ENCODE results near the gene PRDM10.
"Not testable (repeated sequence)": the region's sequence is repeated elsewhere in the genome, so short reads cannot be mapped to it uniquely, and the experiment has no call there.

Gene PRDM10

GRCh38 chr11:130023204-130023603, 20.6 kb upstream of the PRDM10 start:
- DNase-seq (ENCODE audit: insufficient read length, low spot score) = peak; percentile 33
- peak; percentile 90 for FAIRE-seq
- TF ChIP-seq PAX5 (IDR thresholded peaks at IDR 0.05; ENCODE audit: insufficient read depth, low read length, severe bottlenecking) = peak; percentile 85
- no peak for TF ChIP-seq POU2F2 (IDR thresholded peaks at IDR 0.05; ENCODE audit: low read depth, low read length)

DNA sequence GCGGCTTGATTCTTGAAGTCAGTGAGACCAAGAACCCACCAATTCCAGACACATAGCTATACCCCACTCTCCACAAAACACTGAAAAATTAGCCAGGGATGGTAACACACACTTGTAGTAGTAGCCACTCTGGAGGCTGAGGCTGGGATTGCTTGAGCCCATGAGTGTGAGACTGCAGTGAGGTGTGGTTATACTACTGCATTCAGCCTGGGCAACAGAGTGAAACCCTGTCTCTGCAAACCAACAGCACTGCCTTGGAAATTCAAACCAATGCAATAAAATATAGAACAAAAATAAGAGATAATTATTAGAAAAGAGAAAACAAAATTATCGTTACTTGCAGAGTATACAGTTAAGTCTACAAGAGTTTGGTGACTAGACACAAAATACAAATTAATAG, 20.2 kb upstream of the PRDM10 start:
- TF ChIP-seq TAF1 (IDR thresholded peaks at IDR 0.05; ENCODE audit: low read depth, low read length) = no peak
- no peak for TF ChIP-seq POLR2A (IDR thresholded peaks at IDR 0.05; ENCODE audit: low read depth, low read length)
- TF ChIP-seq SPI1 (IDR thresholded peaks at IDR 0.05; ENCODE audit: low read depth, low read length) = no peak
- no peak for TF ChIP-seq POLR2AphosphoS5 (IDR thresholded peaks at IDR 0.05; ENCODE audit: low read depth, low read length)
- TF ChIP-seq POU2F2 (IDR thresholded peaks at IDR 0.05; ENCODE audit: low read depth, low read length) = no peak
- TF ChIP-seq PAX5 (IDR thresholded peaks at IDR 0.05; ENCODE audit: insufficient read depth, low read length, severe bottlenecking) = no peak
- DNase-seq (ENCODE audit: insufficient read length, low spot score) (no peak), FAIRE-seq (no peak)

DNA sequence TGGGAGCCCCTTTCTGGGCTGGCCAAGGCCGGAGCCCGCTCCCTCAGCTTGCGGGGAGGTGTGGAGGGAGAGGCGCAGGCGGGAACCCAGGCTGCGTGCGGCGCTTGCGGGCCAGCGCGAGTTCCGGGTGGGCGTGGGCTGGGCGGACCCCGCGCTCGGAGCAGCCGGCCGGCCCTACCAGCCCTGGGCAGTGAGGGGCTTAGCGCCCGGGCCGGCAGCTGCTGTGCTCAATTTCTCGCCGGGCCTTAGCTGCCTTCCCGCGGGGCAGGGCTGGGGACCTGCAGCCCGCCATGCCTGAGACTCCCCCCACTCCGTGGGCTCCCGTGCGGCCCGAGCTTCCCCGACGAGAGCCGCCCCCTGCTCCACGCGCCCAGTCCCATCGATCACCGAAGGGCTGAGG, 19.0 kb upstream of the PRDM10 start:
- DNase-seq (ENCODE audit: insufficient read length, low spot score); FAIRE-seq: not testable (repeated sequence)

GRCh38 chr11:130020323-130020722, 17.7 kb upstream of the PRDM10 start:
- FAIRE-seq (no peak), DNase-seq (ENCODE audit: insufficient read length, low spot score) (no peak)
- no peak for TF ChIP-seq PAX5 (IDR thresholded peaks at IDR 0.05; ENCODE audit: insufficient read depth, low read length, severe bottlenecking)
- no peak for TF ChIP-seq POLR2AphosphoS5 (IDR thresholded peaks at IDR 0.05; ENCODE audit: low read depth, low read length)
- TF ChIP-seq SPI1 (IDR thresholded peaks at IDR 0.05; ENCODE audit: low read depth, low read length) = no peak
- no peak for TF ChIP-seq POLR2A (IDR thresholded peaks at IDR 0.05; ENCODE audit: low read depth, low read length)
- TF ChIP-seq POU2F2 (IDR thresholded peaks at IDR 0.05; ENCODE audit: low read depth, low read length) = no peak
- no peak for TF ChIP-seq TAF1 (IDR thresholded peaks at IDR 0.05; ENCODE audit: low read depth, low read length)

GRCh38 chr11:130015846-130016245, 13.2 kb upstream of the PRDM10 start:
- FAIRE-seq; DNase-seq (ENCODE audit: insufficient read length, low spot score): not testable (repeated sequence)

DNA sequence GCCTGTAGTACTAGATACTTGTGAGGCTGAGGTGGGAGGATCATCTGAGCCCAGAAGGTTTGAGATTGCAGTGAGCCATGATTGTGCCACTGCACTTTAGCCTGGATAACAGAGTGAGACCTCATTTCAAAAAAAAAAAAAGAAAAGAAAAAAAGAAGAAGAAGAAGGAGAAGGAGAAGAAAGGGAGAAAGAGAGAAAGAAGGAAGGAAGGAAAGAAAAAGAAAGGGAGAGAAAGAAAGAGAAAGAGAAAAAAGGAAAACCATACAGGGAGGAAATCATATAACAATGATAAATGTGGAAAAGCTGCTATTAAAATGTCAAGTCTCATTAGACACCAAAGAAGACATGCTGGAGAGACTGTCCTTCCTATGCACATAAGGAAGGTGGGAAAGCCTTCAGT, 5.7 kb upstream of the PRDM10 start:
- TF ChIP-seq POLR2A (IDR thresholded peaks at IDR 0.05; ENCODE audit: low read depth, low read length) (no peak), POU2F2 (IDR thresholded peaks at IDR 0.05; ENCODE audit: low read depth, low read length) (no peak), PAX5 (IDR thresholded peaks at IDR 0.05; ENCODE audit: insufficient read depth, low read length, severe bottlenecking) (no peak), SPI1 (IDR thresholded peaks at IDR 0.05; ENCODE audit: low read depth, low read length) (no peak), TAF1 (IDR thresholded peaks at IDR 0.05; ENCODE audit: low read depth, low read length) (no peak), POLR2AphosphoS5 (IDR thresholded peaks at IDR 0.05; ENCODE audit: low read depth, low read length) (no peak)
- no peak for FAIRE-seq
- no peak for DNase-seq (ENCODE audit: insufficient read length, low spot score)

DNA sequence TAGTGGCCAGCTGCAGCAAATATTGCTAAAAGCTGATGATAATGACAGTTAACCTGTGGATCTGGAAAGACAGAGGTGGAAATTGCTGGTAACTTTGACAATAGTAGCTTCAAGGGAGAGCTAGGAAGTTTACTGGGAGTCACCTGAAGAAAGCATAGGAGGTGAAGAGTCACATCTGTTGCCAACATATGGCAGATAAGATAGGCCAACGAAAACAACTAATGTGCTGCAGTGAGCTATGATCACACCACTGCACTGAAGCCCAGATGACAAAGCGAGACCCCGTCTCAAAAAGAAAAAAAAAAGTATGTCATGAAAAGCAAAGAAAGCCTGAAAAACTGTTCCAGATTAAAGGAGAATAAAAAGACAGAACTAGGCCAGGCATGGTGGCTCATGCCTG, 4.3 kb upstream of the PRDM10 start:
- TF ChIP-seq SPI1 (IDR thresholded peaks at IDR 0.05; ENCODE audit: low read depth, low read length) (no peak), POLR2AphosphoS5 (IDR thresholded peaks at IDR 0.05; ENCODE audit: low read depth, low read length) (no peak), POU2F2 (IDR thresholded peaks at IDR 0.05; ENCODE audit: low read depth, low read length) (no peak), POLR2A (IDR thresholded peaks at IDR 0.05; ENCODE audit: low read depth, low read length) (no peak), PAX5 (IDR thresholded peaks at IDR 0.05; ENCODE audit: insufficient read depth, low read length, severe bottlenecking) (no peak), TAF1 (IDR thresholded peaks at IDR 0.05; ENCODE audit: low read depth, low read length) (no peak)
- no peak for DNase-seq (ENCODE audit: insufficient read length, low spot score)
- FAIRE-seq = no peak

GRCh38 chr11:130003717-130004001, 1.0 kb upstream of the PRDM10 start:
- DNase-seq (ENCODE audit: insufficient read length, low spot score) (no peak), FAIRE-seq (no peak)
- TF ChIP-seq POLR2AphosphoS5 (IDR thresholded peaks at IDR 0.05; ENCODE audit: low read depth, low read length) (no peak), TAF1 (IDR thresholded peaks at IDR 0.05; ENCODE audit: low read depth, low read length) (no peak), POU2F2 (IDR thresholded peaks at IDR 0.05; ENCODE audit: low read depth, low read length) (no peak), PAX5 (IDR thresholded peaks at IDR 0.05; ENCODE audit: insufficient read depth, low read length, severe bottlenecking) (no peak)

DNA sequence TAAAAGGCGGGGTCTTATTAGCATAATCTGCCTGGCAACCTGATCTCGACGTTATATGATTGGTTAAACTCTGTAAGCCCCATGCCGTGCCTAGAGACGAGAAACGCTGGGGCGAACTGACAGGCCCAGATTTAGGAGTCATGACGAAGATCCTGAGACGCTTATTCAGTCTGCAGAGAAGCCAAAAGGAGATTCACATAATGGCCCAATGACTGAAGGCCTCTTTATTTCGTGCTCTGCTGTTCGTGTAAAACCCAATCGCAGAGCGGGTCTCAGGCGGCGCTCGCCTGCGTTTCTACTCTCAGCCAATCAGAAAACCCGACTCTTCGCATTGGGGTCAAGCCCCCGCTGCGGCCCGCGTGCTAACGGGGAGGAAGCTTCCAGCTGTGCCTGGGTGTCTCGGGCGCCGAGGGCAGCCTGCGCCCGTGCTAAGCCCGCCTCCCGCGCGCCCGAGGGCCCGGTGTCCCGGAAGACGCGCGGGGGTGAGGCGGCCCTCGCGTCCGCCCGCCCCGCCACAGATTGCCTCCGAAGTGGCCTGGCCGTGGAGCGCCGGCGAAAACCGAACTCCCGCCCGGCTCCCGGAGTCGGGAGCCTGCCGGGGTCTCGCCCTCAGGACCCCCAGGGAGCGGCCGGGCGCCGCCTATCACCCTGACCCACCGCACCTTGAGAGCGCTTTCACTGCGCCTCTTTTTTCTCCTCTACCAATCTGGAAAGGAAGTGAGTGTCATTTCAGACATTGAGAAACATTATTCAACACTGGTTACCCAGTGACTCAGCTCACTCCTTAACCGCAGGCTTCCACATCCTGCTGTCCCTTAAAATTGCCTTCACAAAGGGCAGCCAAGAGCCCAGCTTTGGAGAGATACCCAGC, 446 bp upstream of the PRDM10 start:
- FAIRE-seq = peak; percentile 91
- peak; percentile 86 for DNase-seq (ENCODE audit: insufficient read length, low spot score)
- peak; percentile 68 for TF ChIP-seq SPI1 (IDR thresholded peaks at IDR 0.05; ENCODE audit: low read depth, low read length)
- peak; percentile 54 for TF ChIP-seq TAF1 (IDR thresholded peaks at IDR 0.05; ENCODE audit: low read depth, low read length)
- peak; percentile 98 for TF ChIP-seq POU2F2 (IDR thresholded peaks at IDR 0.05; ENCODE audit: low read depth, low read length)
- peak; percentile 60; the same call in 1 of the 2 replicates for TF ChIP-seq POLR2A (IDR thresholded peaks at IDR 0.05; ENCODE audit: low read depth, low read length)
- no peak for TF ChIP-seq PAX5 (IDR thresholded peaks at IDR 0.05; ENCODE audit: insufficient read depth, low read length, severe bottlenecking)
- peak; percentile 18; the same call in 1 of the 2 replicates for TF ChIP-seq POLR2AphosphoS5 (IDR thresholded peaks at IDR 0.05; ENCODE audit: low read depth, low read length)

DNA sequence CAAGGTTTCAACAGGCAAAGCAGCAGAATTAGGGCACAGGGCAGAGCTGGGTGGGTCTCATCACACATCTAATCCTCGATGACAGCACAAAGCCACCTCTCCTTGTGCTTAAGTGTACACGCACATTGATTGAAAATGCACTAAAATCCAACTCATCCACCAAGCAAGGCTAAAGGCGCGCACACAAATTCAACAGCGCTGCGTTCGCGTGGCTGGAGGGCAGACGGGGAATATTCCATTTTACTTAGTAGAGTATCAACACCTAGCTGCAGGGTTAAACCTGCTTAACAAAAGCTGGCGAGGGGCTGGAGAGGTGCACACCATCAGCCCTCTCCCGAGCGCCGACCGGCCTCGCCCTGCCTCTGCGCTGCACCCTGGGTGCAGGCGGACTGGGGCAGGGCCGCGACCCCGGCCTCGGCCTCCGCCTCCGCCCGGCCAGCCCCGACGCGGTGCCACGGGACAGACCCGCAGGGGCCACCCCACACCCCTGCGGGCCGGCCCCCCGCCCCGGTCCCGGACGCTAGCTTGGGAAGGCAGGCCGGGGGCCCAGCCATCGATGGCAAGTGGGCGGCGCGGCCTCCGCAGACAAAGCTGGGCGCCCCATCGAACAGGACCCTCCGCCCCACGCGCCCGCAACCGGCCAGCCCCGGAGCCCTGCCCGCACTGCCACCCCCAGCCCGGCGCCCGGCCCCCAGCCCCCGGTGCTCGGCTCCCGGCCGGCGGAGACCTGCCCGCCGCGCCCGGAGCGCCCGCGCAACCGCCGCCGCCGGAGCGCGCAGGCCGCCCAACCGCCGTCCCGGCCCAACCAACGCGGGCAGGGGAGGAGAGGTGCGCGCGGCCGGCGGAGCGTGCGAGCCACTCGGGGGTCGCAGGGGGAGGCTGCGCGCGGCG, 929 bp downstream of the PRDM10 start:
- TF ChIP-seq POLR2A (IDR thresholded peaks at IDR 0.05; ENCODE audit: low read depth, low read length) (0 out of 2 replicates have a peak, but pooled peaks have one; percentile 36), POU2F2 (IDR thresholded peaks at IDR 0.05; ENCODE audit: low read depth, low read length) (no peak), TAF1 (IDR thresholded peaks at IDR 0.05; ENCODE audit: low read depth, low read length) (no peak), SPI1 (IDR thresholded peaks at IDR 0.05; ENCODE audit: low read depth, low read length) (no peak), POLR2AphosphoS5 (IDR thresholded peaks at IDR 0.05; ENCODE audit: low read depth, low read length) (no peak)
- FAIRE-seq (peak; percentile 56), DNase-seq (ENCODE audit: insufficient read length, low spot score) (peak; percentile 24)
